ENCODE data around the gene ASAP3. TPM values are rescaled to one million over a fixed set of nuclear protein-coding genes. Genes with fewer than 3 reads are reported as not detected.

The ASAP3 gene
- total and polyA plus RNA-seq, 2 of the 13 experiments (the other 11 are each of a cell fraction or from before 2014, with no cell fraction given) = 32.6 to 37.0 TPM

DNA sequence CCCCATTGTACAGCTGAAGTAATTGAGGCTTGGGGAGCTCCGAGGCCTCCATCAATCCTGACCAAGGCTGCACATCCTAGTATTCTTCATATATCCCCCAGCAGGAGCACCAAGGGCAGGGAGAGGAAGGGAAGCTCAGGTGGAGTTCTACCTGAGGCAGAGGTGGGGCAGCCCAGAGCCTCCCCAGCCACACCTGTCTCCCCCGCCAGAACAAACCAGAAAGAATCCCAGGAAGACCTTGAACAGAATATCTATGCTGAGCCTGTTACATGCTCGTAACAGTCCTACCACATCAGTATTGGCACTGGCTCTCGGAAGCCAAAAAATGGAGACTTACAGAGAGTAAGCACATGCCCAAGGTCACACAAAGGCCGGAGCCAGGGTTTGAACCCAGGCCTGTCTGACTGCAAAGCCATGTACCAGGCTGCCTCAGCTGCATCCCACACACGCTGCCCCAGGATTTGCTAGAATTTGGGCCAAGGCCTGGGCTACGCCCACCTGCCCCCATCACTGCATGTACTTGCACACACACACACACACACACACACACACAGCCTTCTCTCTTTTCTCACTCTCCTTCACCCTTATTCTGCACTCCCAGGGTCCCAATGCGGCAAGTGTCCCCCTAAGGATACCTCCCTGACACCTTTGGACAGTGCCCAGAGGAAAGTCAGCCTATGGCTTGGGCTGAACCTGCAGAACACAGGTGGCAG is 42.5 kb upstream of the ASAP3 start:
- Histone ChIP-seq H3K9ac (ENCODE audit: insufficient read depth, low read depth, low read length) (no peak overlapping the region), H3K27ac (ENCODE audit: extremely low read length, insufficient read depth, low read length) (no peak overlapping the region), H3K4me2 (ENCODE audit: low read depth, low read length) (no peak overlapping the region), H3K36me3 (replicated peaks in 1 of 2; ENCODE audit: control insufficient read depth in 1 of 2, insufficient read depth in 2 of 2, low read length in 2 of 2) (peaks cover 0 to 8% of the 10 kb centered on the region in 2 experiments; a peak in 2 of 5 replicates), H3K79me2 (ENCODE audit: insufficient read depth, low read length) (no peaks in the 10 kb centered on the region), H3K27me3 (ENCODE audit: control insufficient read depth in 1 of 2, insufficient read depth in 2 of 2, low read length in 2 of 2) (no peaks in the 10 kb centered on the region), H3K9me3 (ENCODE audit: low read length) (no peaks in the 10 kb centered on the region), H4K20me1 (ENCODE audit: insufficient read depth, low read length) (no peaks in the 10 kb centered on the region), H3K4me1 (ENCODE audit: insufficient read depth, low read length) (peaks cover 44% of the 10 kb centered on the region), H2AFZ (ENCODE audit: low read length) (no peak overlapping the region), H3K4me3 (replicated peaks in 1 of 3; ENCODE audit: insufficient read depth in 1 of 3, low read depth in 2 of 3, low read length in 3 of 3) (no peak overlapping the region)
- ChIA-PET CTCF (ENCODE audit: low intra/inter-chr PET ratio, low total read pairs) (no interaction called here), POLR2A (no interaction called here)
- WGBS (ENCODE audit: low lambda C conversion rate) = 96% methylated on average over 4 of the region's 8 CpGs
- FAIRE-seq (no peak), DNase-seq (ENCODE audit: low spot score) (no peak), ATAC-seq (no peak)
- intact Hi-C loops (cut with micrococcal nuclease; ENCODE audit: unreplicated experiment) (loop anchor here (1.0 kb wide), 1 partner anchor 9 kb away; no protein-coding TSS in a partner anchor), in situ Hi-C loops (cut with HindIII; ENCODE audit: extremely low pct_ligation_motif_present, low pct_unique_long_range_greater_than_20kb) (no loop called here)
- BruUV-seq (replicated peaks) = no TSS peak
- TF ChIP-seq NKX3-1 (CRISPR knock-in tag; IDR thresholded peaks at IDR 0.05) (no peak), ZNF7 (CRISPR knock-in tag; IDR thresholded peaks at IDR 0.05) (no peak)

DNA sequence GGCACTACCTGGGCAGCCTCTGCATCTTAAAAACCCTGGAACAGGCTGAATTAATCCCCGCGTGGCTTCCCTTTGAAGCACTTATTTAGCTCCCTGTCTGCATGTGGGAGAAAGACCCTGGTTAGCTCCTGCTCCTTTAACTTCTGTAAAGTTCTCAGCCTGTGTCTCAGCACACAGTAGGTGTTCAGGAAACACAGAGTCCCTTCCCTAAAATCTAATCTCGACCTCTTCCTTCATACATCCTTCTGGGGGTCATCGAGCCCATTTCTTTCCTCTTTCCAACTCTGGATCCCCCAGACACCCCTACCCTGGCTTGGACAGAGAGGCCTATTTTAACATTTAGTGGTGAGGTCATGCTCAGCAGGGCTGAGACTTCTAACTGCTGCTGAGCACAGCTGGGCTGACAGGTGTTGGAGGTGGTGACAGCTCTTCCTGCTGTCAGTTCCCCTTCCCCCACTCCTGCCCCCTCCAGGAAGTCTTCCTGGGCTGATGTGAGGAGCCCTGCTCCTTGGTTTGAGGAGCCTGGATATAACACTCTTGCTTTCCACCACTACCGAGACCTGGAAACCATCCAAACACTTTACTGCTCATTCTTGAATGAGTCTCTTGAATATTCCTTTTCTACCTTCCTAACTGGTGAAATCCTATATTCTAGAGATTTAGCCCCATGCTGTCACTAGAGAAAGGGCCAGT is 41.7 kb upstream of the ASAP3 start:
- Histone ChIP-seq H3K27ac (ENCODE audit: extremely low read length, insufficient read depth, low read length) (no peak overlapping the region), H3K9me3 (ENCODE audit: low read length) (no peaks in the 10 kb centered on the region), H3K79me2 (ENCODE audit: insufficient read depth, low read length) (no peaks in the 10 kb centered on the region), H3K9ac (ENCODE audit: insufficient read depth, low read depth, low read length) (no peak overlapping the region), H2AFZ (ENCODE audit: low read length) (no peak overlapping the region), H3K4me1 (ENCODE audit: insufficient read depth, low read length) (peaks cover 39% of the 10 kb centered on the region), H3K4me3 (replicated peaks in 1 of 3; ENCODE audit: insufficient read depth in 1 of 3, low read depth in 2 of 3, low read length in 3 of 3) (no peak overlapping the region), H4K20me1 (ENCODE audit: insufficient read depth, low read length) (no peaks in the 10 kb centered on the region), H3K27me3 (ENCODE audit: control insufficient read depth in 1 of 2, insufficient read depth in 2 of 2, low read length in 2 of 2) (no peaks in the 10 kb centered on the region), H3K36me3 (replicated peaks in 1 of 2; ENCODE audit: control insufficient read depth in 1 of 2, insufficient read depth in 2 of 2, low read length in 2 of 2) (peaks cover 1 to 15% of the 10 kb centered on the region in 2 experiments; a peak in 3 of 5 replicates), H3K4me2 (ENCODE audit: low read depth, low read length) (no peak overlapping the region)
- CTCF ChIA-PET (ENCODE audit: low intra/inter-chr PET ratio, low total read pairs) = no interaction called here
- intact Hi-C loops (cut with micrococcal nuclease; ENCODE audit: unreplicated experiment) = no loop called here
- 86% methylated on average over 5 of the region's 5 CpGs for WGBS (ENCODE audit: low lambda C conversion rate)
- TF ChIP-seq, protein P1, sequence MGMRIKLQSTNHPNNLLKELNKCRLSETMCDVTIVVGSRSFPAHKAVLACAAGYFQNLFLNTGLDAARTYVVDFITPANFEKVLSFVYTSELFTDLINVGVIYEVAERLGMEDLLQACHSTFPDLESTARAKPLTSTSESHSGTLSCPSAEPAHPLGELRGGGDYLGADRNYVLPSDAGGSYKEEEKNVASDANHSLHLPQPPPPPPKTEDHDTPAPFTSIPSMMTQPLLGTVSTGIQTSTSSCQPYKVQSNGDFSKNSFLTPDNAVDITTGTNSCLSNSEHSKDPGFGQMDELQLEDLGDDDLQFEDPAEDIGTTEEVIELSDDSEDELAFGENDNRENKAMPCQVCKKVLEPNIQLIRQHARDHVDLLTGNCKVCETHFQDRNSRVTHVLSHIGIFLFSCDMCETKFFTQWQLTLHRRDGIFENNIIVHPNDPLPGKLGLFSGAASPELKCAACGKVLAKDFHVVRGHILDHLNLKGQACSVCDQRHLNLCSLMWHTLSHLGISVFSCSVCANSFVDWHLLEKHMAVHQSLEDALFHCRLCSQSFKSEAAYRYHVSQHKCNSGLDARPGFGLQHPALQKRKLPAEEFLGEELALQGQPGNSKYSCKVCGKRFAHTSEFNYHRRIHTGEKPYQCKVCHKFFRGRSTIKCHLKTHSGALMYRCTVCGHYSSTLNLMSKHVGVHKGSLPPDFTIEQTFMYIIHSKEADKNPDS (CRISPR knock-in tag; IDR thresholded peaks at IDR 0.05) = no peak
- TF ChIP-seq JUND (CRISPR knock-in tag; IDR thresholded peaks at IDR 0.05) (no peak), ZNF577 (CRISPR knock-in tag; IDR thresholded peaks at IDR 0.05; ENCODE audit: borderline replicate concordance, low read depth) (no peak), ZNF136 (CRISPR knock-in tag; IDR thresholded peaks at IDR 0.05; ENCODE audit: low read depth) (no peak), TCF12 (IDR thresholded peaks at IDR 0.05) (no peak), TCF12 (CRISPR knock-in tag; IDR thresholded peaks at IDR 0.05) (no peak), BORCS8-MEF2B (CRISPR knock-in tag; IDR thresholded peaks at IDR 0.05) (no peak), GFI1 (CRISPR knock-in tag; IDR thresholded peaks at IDR 0.05; ENCODE audit: borderline replicate concordance) (no peak), MEF2D (CRISPR knock-in tag; IDR thresholded peaks at IDR 0.05) (no peak), RCOR2 (CRISPR knock-in tag; IDR thresholded peaks at IDR 0.05) (no peak), ETV5 (CRISPR knock-in tag; IDR thresholded peaks at IDR 0.05; ENCODE audit: borderline replicate concordance) (no peak)
- TF ChIP-seq, protein P2, sequence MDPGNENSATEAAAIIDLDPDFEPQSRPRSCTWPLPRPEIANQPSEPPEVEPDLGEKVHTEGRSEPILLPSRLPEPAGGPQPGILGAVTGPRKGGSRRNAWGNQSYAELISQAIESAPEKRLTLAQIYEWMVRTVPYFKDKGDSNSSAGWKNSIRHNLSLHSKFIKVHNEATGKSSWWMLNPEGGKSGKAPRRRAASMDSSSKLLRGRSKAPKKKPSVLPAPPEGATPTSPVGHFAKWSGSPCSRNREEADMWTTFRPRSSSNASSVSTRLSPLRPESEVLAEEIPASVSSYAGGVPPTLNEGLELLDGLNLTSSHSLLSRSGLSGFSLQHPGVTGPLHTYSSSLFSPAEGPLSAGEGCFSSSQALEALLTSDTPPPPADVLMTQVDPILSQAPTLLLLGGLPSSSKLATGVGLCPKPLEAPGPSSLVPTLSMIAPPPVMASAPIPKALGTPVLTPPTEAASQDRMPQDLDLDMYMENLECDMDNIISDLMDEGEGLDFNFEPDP (CRISPR knock-in tag; conservative IDR thresholded peaks at IDR 0.05) = no peak
- DNase-seq (ENCODE audit: low spot score) = no peak
- no peak for ATAC-seq
- BruUV-seq (replicated peaks) = no TSS peak
- no peak for FAIRE-seq
- POLR2A ChIA-PET = no interaction called here
- in situ Hi-C loops (cut with HindIII; ENCODE audit: extremely low pct_ligation_motif_present, low pct_unique_long_range_greater_than_20kb) = no loop called here

Measured in HepG2 (cell line).